ES-I3 (cell line): ENCODE data around the gene ACE2.
"Not testable (repeated sequence)": the region's sequence is repeated elsewhere in the genome, so short reads cannot be mapped to it uniquely, and the experiment has no call there.

ENCODE experiments used
- H3K36me3 ChIP-seq: 2 replicates; pipeline ENCODE4 v1.6.1; 2013; ENCODE audit warnings: mild to moderate bottlenecking, low read length, control low read depth, moderate library complexity; ENCODE audit not compliant: insufficient read depth
- H3K4me1 ChIP-seq: 2 replicates; pipeline ENCODE4 v1.6.1; 2013; ENCODE audit warnings: mild to moderate bottlenecking, control low read depth, low read length; ENCODE audit not compliant: insufficient read depth
- H3K9ac ChIP-seq: 2 replicates; pipeline ENCODE4 v1.6.1; 2013; ENCODE audit warnings: low read depth, mild to moderate bottlenecking, low read length, moderate library complexity
- H3K9me3 ChIP-seq: 2 replicates; pipeline ENCODE4 v1.6.1; 2013; ENCODE audit warnings: mild to moderate bottlenecking, low read length, moderate library complexity; ENCODE audit not compliant: control insufficient read depth, insufficient read depth

The ACE2 gene

DNA sequence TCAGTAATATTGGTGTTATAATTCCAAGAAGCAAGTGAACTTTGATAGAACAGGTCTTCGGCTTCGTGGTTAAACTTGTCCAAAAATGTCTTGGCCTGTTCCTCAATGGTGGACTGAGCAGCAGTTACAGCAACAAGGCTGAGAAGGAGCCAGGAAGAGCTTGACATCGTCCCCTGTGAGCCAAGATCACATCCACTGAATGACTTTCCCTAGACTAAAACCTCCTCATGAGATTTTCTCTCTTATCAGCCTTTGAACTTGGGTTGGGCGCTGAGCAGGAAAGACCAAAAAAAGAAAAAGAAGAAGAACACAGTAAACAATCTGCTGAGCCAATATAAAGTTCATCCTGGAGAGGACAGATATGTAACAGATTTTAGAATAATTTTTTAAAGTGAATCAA is at the start of gene ACE2:
TSS of gene ACE2 (minus strand) at position 216 of the 400 bp plus-strand sequence. CDS start at position 167, 49 bp downstream.
- Histone ChIP-seq H3K9ac (no peak within 1 kb of the TSS), H3K36me3 (no peaks in the 10 kb centered on the region), H3K4me1 (no peaks in the 10 kb centered on the region), H3K9me3 (no peaks in the 10 kb centered on the region)

DNA sequence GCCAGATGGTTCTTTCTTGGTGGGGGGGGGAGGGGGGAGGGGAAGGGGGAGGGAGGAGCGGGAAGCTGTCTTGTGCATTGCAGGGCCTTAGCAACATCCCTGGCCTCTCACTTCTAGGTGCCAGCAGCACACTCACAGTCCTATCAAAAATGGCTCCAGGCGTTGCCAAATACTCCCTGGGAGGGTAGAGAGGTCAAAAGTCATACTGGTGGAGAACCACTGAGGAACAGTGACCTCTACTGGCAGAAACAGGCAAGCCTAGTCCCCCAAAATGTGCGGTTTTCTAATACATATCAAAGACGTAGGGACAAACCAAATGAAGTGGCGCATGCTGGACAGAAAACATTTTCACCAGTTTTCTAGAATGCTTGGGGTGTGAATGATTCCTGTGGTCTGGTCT is 46.8 kb upstream of the ACE2 start:
- H3K9me3 ChIP-seq, H3K9ac ChIP-seq, H3K4me1 ChIP-seq, H3K36me3 ChIP-seq: not testable (repeated sequence)

DNA sequence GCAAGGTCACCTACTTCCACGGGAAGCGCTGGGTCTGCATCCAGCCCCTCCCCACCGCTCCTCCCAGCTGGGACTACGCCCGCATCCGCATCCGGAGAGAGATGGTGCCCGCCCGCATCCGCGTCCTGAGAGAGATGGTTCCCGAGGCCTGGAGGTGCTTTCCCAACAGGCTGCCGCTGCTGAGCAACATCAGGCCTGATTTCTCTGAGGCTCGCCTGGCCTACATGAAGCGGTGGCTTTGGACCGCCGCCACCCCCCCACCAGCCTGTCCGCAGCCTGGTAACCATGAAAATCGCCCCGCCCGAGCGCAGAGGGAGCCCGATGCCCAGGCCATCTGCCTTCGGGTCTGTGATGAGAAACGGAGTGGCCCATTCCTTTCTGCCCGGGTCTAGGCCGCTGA is 45.8 kb upstream of the ACE2 start:
- peaks cover 8% of the 10 kb centered on the region; the same call in 1 of the 2 replicates for H3K4me1 ChIP-seq
- H3K9me3 ChIP-seq: no peaks in the 10 kb centered on the region
- H3K36me3 ChIP-seq: no peaks in the 10 kb centered on the region
- no peak overlapping the region for H3K9ac ChIP-seq

DNA sequence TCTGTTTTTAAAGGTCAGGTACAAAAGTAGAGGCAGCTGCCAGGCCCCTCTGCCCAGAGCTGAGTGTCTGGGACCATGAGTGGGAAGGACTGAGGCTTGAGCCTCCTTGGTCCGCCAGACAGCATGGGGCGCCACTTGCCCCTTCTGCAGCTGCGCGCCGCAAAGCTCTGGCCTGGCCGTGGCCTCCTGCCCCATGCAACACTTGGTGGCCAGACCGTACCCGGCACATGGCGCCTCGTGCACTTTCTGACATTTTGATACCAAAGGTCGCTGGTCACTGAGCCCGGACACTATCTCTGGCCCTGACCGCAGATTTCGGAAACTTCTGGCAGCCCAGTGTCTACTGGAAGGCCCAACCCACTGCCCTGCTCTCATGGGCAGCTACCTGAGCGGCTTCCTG is 45.3 kb upstream of the ACE2 start:
- H3K9ac ChIP-seq: no peak overlapping the region
- H3K4me1 ChIP-seq: peaks cover 8% of the 10 kb centered on the region; the same call in 1 of the 2 replicates
- H3K9me3 ChIP-seq: no peaks in the 10 kb centered on the region
- no peaks in the 10 kb centered on the region for H3K36me3 ChIP-seq

DNA sequence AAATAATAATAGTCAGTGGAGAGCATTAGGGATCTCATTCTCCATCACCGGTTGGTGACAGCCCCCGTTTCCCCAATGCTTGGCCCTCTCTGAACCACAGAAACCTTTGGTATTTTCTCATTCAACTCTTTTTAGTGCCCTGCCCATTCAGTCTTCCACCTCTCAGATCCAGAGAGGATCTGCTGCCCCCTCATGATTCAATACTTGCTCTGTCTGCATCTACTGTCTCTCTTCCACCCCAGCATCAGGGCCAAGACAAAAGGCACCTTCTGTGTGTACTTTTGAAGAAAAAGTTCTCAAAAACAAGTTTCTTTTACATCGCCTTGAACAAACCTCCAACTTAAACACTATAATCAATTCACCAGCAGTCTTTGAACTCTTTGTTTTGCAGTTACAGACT is 44.5 kb upstream of the ACE2 start:
- Histone ChIP-seq H3K9me3 (no peaks in the 10 kb centered on the region), H3K36me3 (no peaks in the 10 kb centered on the region), H3K9ac (no peak overlapping the region), H3K4me1 (peaks cover 8% of the 10 kb centered on the region; the same call in 1 of the 2 replicates)

DNA sequence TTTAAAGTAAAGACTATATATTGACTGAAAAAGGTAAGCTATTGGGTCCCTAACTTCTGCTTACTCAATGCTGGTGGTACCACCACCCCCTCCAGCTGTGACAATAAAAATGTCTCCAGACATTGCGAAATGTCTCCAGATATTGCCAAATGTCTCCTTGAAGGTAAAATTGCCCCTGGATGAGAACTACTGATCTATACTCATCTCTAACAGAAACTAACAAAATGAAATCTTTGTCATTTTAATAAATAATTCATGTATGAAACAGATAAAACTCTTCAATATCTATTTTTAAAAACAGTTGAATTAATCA is 43.8 kb upstream of the ACE2 start:
- peaks cover 8% of the 10 kb centered on the region; the same call in 1 of the 2 replicates for H3K4me1 ChIP-seq
- H3K9me3 ChIP-seq: no peaks in the 10 kb centered on the region
- H3K36me3 ChIP-seq: no peaks in the 10 kb centered on the region
- no peak overlapping the region for H3K9ac ChIP-seq

DNA sequence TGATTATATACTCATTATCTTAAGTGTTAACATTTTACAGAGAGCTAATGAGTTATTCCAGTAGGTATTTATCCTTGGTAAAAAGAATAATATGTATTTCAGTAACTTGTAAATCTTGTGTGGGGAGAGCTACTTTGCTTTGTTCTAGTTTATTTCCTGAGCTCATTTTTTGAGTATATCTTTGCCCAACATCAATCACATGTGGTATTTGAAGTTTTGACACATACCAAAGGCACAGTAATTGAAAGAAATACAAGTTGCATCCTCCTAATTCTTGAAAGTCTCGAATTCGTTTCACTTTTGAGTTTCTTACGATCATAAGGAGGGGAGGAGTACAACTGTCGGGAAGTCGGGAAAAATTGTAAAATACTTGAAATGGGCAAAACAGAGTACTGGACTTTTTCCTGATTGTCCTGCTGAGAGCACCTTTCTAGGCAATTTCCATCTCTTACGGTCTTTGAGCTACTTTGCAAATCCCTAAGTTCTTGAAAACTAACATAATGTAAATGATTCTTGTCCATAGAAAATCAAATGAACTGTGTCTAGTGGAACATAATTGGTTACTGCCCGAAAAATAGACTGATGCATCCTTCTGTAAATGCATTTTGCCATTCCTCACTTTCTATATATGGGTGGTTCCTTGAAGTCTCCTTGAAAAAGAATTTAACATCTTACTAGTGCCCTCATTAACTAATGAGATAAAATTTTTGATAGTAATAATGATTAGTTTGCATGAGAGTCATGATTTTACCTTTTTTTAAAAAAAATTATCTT is 43.2 kb upstream of the ACE2 start:
- Histone ChIP-seq H3K36me3 (no peaks in the 10 kb centered on the region), H3K4me1 (peaks cover 8% of the 10 kb centered on the region; the same call in 1 of the 2 replicates), H3K9ac (no peak overlapping the region), H3K9me3 (no peaks in the 10 kb centered on the region)

DNA sequence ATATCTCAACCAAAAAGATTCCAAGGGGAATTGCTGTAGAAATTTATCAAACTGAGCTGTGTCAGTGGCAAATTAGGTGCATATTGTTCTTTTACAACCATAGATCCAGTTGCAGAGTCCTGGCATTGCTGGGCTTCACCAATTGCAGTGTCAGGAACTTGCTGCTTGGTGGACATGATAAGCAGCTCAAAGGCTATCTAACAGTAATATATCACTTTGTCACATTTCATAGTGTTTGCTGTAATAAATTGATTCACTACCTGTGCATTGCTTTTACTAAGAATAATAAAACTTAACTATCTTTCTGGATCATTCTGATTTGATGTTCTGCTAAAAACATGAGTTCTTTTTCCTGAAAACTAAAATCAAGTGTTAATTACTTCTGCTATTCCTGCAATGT is 30.9 kb upstream of the ACE2 start:
- no peaks in the 10 kb centered on the region for H3K36me3 ChIP-seq
- no peaks in the 10 kb centered on the region for H3K4me1 ChIP-seq
- H3K9me3 ChIP-seq: no peaks in the 10 kb centered on the region
- no peak overlapping the region for H3K9ac ChIP-seq

DNA sequence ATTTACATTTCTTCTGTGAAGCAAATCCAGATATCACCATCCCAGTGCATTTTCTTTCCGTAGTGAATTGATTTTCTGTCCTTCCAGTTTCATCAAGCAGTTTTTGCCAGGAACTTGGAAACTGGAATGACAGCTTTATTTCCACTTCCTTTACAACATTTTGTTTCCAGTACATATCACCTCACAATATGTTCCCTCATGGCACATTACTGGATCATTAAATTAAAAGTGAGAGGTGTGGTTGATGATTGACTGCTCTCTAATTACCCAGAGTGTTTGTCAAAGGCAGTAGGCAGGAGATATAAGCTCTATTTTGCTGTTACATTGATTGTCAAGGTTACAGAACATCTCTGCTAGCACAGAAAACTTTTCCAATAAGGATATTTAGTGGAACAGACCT is 22.3 kb upstream of the ACE2 start:
- H3K9ac ChIP-seq: no peak overlapping the region
- no peaks in the 10 kb centered on the region for H3K9me3 ChIP-seq
- H3K4me1 ChIP-seq: peaks cover 16% of the 10 kb centered on the region; the same call in 1 of the 2 replicates
- H3K36me3 ChIP-seq: no peaks in the 10 kb centered on the region

DNA sequence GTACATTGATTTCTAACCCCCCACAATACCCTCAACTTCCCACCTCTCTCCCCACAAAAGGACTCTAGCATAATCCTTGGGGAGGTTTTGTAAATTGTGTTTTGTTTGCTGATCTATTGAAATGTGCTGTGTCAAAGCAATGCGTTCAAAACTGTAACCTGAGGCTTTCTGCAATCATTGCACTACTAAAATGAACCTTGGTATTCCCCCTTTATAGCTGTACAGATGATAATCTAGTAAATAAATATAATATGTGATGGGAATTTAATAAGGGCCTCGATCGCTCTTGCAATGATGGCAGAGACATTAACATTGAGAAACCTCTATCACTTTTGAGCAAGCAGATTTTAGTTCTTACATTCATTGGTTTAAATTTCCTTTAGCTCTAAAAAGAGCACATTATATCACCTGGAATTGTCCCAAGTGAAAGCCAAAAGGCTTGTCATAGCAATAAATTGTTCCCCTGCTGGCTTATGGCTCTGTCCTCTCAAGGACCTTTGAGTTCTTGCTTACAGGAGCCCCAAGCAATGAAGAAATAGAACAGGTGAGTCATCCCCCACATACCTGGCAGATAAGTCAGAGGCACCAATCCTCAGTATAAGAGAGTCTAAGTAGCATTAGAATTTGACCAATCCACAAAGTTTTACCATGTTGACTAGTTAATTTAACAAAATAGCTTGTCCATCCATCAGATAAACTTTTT is 18.4 kb upstream of the ACE2 start:
- H3K9ac ChIP-seq: no peak overlapping the region
- peaks cover 16% of the 10 kb centered on the region; the same call in 1 of the 2 replicates for H3K4me1 ChIP-seq
- no peaks in the 10 kb centered on the region for H3K9me3 ChIP-seq
- H3K36me3 ChIP-seq: no peaks in the 10 kb centered on the region

DNA sequence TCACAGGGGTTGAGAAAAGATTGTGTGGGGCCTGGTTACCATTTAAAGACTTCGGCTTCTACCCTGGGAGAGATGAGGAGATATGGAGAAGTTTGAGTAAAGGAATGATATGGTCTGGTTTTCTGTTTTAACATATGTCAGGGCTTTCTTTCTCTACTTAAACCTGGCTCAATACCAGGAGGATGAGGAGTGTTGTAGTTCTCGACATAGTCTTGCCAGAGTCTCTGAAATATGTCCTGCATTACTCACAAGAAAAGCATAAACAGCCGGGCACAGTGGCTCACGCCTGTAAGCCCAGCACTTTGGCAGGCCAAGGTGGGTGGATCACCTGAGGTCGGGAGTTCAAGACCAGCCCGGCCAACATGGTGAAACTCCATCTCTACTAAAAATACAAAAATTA is 16.4 kb upstream of the ACE2 start:
- Histone ChIP-seq H3K36me3 (no peaks in the 10 kb centered on the region), H3K9ac (no peak overlapping the region), H3K4me1 (peaks cover 16% of the 10 kb centered on the region; the same call in 1 of the 2 replicates), H3K9me3 (no peaks in the 10 kb centered on the region)

DNA sequence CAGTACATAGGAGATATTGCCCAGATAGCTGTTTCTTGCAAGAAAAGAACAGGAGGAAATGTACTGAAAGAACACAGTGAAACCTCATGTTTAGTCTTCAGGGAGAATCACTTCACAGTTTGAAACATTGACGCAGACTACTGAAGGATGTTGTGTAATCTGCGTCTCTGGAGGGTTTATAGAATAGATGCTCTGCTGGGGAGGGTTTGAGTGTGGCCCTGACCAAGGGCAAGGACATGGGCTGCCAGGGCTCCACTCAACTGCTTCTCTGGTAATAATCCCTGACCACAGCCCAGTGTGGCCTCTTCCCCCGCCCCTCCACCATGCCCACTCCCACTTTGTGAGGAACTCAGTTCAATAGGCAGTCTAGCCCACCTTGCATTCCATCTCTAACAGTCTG is 15.8 kb upstream of the ACE2 start:
- H3K4me1 ChIP-seq: peaks cover 16% of the 10 kb centered on the region; the same call in 1 of the 2 replicates
- H3K36me3 ChIP-seq: no peaks in the 10 kb centered on the region
- no peaks in the 10 kb centered on the region for H3K9me3 ChIP-seq
- no peak overlapping the region for H3K9ac ChIP-seq

DNA sequence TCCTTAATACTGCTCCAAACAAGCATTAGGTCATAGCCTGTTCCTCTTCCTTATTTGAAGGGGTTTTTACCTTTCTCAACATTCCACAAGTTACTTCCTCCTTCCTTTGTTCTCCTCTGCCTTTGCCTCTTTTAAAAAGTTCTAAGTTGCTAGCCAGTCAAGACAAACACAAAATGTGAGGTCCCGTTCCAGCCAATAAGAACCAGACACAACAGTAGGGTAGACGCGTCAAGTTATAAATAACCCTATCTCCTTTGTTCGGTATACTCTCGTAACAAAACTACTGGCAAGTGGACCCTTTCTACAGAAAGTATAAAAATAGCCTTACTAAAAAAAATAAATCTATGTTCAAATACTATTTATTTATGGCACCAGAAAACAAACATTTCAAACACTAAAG is 6.3 kb upstream of the ACE2 start:
- Histone ChIP-seq H3K36me3 (no peaks in the 10 kb centered on the region), H3K9me3 (no peaks in the 10 kb centered on the region), H3K9ac (no peak overlapping the region)

DNA sequence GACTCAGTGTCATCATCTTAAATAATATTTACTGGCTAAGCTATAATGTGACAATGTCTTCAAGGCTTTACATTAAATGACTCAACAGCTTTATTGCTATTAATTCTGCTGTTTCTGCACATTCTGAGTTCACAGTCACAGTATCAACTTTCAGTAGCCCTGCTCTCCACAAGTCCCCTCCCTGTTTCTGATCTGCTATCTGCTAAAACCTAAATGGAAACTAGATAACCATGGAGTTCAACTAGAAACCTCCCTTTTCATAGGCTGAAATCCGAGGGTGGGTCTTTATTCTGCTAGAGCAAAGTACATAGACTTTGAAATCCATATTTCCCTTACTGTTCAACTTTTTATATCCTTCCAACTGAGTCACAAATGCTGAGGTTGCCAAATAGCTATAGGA is 5.4 kb upstream of the ACE2 start:
- no peaks in the 10 kb centered on the region for H3K36me3 ChIP-seq
- no peaks in the 10 kb centered on the region for H3K9me3 ChIP-seq
- no peak overlapping the region for H3K9ac ChIP-seq
- H3K4me1 ChIP-seq: peaks cover 8% of the 10 kb centered on the region; the same call in 1 of the 2 replicates

More for the DNA sequence above, 6.3 kb upstream of the ACE2 start:
- H3K4me1 ChIP-seq: peaks cover 8% of the 10 kb centered on the region; the same call in 1 of the 2 replicates

DNA sequence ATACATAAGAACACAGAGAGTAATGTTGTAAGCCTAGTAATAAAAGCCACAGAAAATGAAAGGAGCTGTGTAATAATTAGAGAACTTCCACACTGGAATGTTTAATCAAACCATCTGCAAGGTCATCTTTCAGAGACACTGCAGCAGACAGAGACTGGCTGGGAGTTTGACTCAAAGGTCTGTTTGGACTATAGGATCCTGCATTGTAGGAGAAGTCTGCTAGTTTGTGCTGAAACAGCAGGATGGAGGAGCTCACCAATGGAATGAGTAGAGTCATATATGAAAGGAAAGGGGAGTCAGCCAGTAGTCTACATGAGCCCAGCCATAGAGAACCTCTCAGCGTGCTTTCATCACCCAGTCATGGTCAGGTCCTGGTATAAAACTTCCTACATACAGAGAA is 4.5 kb upstream of the ACE2 start:
- H3K9me3 ChIP-seq: no peaks in the 10 kb centered on the region
- H3K36me3 ChIP-seq: no peaks in the 10 kb centered on the region
- peaks cover 8% of the 10 kb centered on the region; the same call in 1 of the 2 replicates for H3K4me1 ChIP-seq
- H3K9ac ChIP-seq: no peak overlapping the region
